Measurements from ENCODE around the gene PWP1. TPM values are rescaled to one million over a fixed set of nuclear protein-coding genes. Genes with fewer than 3 reads are reported as not detected.

Gene PWP1
- total and polyA plus RNA-seq, 9 of the 15 experiments (the other 6 are each of a cell fraction or from before 2014, with no cell fraction given): 61.6 to 401 (median 111) TPM

GRCh38 chr12:107760809-107761501 lies 75.4 kb downstream of the PWP1 start, which contains the start of gene PRDM4:
PRDM4 (minus strand) TSS chr12:107761137; CDS start chr12:107760515, 622 bp downstream.
- Histone ChIP-seq H3K9me1 (ENCODE audit: control insufficient read depth, insufficient read depth, low read length) (no peaks in the 10 kb centered on the region), H2AFZ (ENCODE audit: low read depth, low read length) (peak within 1 kb of the TSS; percentile 88), H4K20me1 (replicated peaks; ENCODE audit: control insufficient read depth, insufficient read depth, low read length) (no peaks in the 10 kb centered on the region), H3K36me3 (ENCODE audit: control insufficient read depth, insufficient read depth, low read length) (peaks cover 32% of the 10 kb centered on the region), H3K9ac (ENCODE audit: insufficient read depth in 1 of 2, low read depth in 2 of 2, low read length in 2 of 2) (peak within 1 kb of the TSS; percentile 74 to 95), H3K4me1 (replicated peaks in 1 of 2; ENCODE audit: control insufficient read depth in 2 of 2, insufficient read depth in 2 of 2, low read length in 2 of 2) (peaks cover 9 to 13% of the 10 kb centered on the region in 2 experiments; a peak in 4 of 5 replicates), H3K79me2 (ENCODE audit: control insufficient read depth, insufficient read depth, low read length) (peaks cover 32% of the 10 kb centered on the region), H3K9me3 (replicated peaks; ENCODE audit: control insufficient read depth, insufficient read depth, low read depth, low read length) (no peaks in the 10 kb centered on the region), H3K27ac (ENCODE audit: extremely low read depth, low read depth, low read length) (peak within 1 kb of the TSS; percentile 52), H3K27me3 (ENCODE audit: control insufficient read depth in 2 of 2, insufficient read depth in 2 of 2, low read length in 2 of 2) (0 out of 5 replicates have a peak, but pooled peaks cover 0 to 3% of the 10 kb centered on the region in 2 experiments), H3K4me3 (peak within 1 kb of the TSS; percentile 82), H3K4me2 (ENCODE audit: insufficient read depth, low read length) (peak within 1 kb of the TSS; percentile 95)
- in situ Hi-C loops (cut with MboI) (no loop called here), intact Hi-C loops (cut with micrococcal nuclease) (loop anchor here (1.0 to 5.0 kb wide), 2 partner anchors 74 to 124 kb away; partner anchors contain the start of gene PWP1)
- POLR2A ChIA-PET: no interaction called here
- CTCF ChIA-PET (ENCODE audit: low intra/inter-chr PET ratio): interaction anchor here (1.0 to 1.8 kb wide), 2 partner anchors 124 to 151 kb away, joined by 4 to 10 read pairs; no protein-coding TSS in a partner anchor
- 0% methylated on average over 34 of the region's 83 CpGs for WGBS (ENCODE audit: insufficient coverage, low coverage, missing lambda C conversion rate)
- ATAC-seq (peak; percentile 96), FAIRE-seq (peak; percentile 74), DNase-seq (ENCODE audit: extremely low read depth in 1 of 4, low spot score in 3 of 4) (peak; percentile 94 to 98 (median 97))
- BruUV-seq (replicated peaks): no TSS peak
- no peak for TF ChIP-seq MAFF (IDR thresholded peaks at IDR 0.05; ENCODE audit: low read length)
- no peak for TF ChIP-seq FOS (IDR thresholded peaks at IDR 0.05; ENCODE audit: extremely low read depth, insufficient read length)
- TF ChIP-seq CREB3L1 (IDR thresholded peaks at IDR 0.05; ENCODE audit: borderline replicate concordance, low read depth): peak; percentile 54; the same call in 1 of the 2 replicates
- TF ChIP-seq TSHZ1 (CRISPR knock-in tag; IDR thresholded peaks at IDR 0.05): no peak
- TF ChIP-seq HDAC3 (IDR thresholded peaks at IDR 0.05; ENCODE audit: borderline replicate concordance, partially characterized antibody): no peak
- no peak for TF ChIP-seq E2F3 (CRISPR knock-in tag; IDR thresholded peaks at IDR 0.05)
- no peak for TF ChIP-seq ZNF12 (CRISPR knock-in tag; IDR thresholded peaks at IDR 0.05)
